GM12864 (cell line): Measurements from ENCODE around the gene ATXN10.

Experiments used
- DNase-seq: peaks from one replicate; pipeline ENCODE4 v3.0.0-alpha.2; 2011; ENCODE audit warnings: low read depth
- H3K4me3 ChIP-seq: 2 replicates; pipeline ENCODE4 v1.5.1; 2011; ENCODE audit warnings: mild to moderate bottlenecking, low read depth, low read length, control low read depth
- TF ChIP-seq, protein P1 (sequence below): IDR thresholded peaks from 2 replicates; pipeline ENCODE4 v1.5.1; 2011; ENCODE audit warnings: low read depth, mild to moderate bottlenecking, moderate library complexity, low read length, control low read depth, inconsistent platforms; ENCODE audit errors: missing control alignments

Gene ATXN10

GRCh38 chr22:45870011-45870410 is 198.4 kb downstream of the ATXN10 start:
- no peak overlapping the region for H3K4me3 ChIP-seq
- DNase-seq, result no peak
- TF ChIP-seq, protein P1, sequence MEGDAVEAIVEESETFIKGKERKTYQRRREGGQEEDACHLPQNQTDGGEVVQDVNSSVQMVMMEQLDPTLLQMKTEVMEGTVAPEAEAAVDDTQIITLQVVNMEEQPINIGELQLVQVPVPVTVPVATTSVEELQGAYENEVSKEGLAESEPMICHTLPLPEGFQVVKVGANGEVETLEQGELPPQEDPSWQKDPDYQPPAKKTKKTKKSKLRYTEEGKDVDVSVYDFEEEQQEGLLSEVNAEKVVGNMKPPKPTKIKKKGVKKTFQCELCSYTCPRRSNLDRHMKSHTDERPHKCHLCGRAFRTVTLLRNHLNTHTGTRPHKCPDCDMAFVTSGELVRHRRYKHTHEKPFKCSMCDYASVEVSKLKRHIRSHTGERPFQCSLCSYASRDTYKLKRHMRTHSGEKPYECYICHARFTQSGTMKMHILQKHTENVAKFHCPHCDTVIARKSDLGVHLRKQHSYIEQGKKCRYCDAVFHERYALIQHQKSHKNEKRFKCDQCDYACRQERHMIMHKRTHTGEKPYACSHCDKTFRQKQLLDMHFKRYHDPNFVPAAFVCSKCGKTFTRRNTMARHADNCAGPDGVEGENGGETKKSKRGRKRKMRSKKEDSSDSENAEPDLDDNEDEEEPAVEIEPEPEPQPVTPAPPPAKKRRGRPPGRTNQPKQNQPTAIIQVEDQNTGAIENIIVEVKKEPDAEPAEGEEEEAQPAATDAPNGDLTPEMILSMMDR, result no peak

- no peak overlapping the region for H3K4me3 ChIP-seq
- TF ChIP-seq, protein P1, result no peak
- no peak for DNase-seq
Observed at GRCh38 chr22:45871721-45872120, 200.1 kb downstream of the ATXN10 start.

DNA sequence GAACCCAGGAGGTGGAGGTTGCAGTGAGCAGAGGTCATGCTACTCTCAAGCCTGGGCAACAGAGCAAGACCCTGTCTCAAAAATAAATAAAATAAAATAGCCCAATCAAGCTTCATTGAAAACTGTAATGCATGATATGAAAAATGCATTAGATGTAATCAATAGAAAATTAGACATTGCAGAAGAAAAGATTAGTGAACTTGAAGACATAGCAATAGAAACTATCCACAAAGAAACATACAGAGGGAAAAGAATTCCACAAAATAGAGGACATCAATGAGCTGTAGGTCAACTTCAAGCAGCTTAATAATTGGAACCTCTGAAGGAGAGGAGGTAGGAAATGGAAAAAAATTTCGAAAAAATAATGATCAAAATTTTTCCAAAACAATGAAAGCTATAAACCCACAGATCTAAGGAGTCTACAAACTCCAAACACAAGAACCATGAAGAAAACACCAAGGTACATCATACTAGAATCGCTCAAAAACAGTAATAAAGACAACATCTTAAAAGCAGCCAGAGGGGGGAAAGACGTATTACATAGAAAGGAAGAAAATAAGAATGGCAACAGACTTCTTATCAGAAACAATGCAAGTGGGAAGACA is 201.1 kb downstream of the ATXN10 start:
- no peak overlapping the region for H3K4me3 ChIP-seq
- TF ChIP-seq, protein P1, result no peak
- no peak for DNase-seq

GRCh38 chr22:45876136-45877035 is 204.8 kb downstream of the ATXN10 start:
- TF ChIP-seq, protein P1, result no peak
- no peak overlapping the region for H3K4me3 ChIP-seq
- DNase-seq, result no peak

DNA sequence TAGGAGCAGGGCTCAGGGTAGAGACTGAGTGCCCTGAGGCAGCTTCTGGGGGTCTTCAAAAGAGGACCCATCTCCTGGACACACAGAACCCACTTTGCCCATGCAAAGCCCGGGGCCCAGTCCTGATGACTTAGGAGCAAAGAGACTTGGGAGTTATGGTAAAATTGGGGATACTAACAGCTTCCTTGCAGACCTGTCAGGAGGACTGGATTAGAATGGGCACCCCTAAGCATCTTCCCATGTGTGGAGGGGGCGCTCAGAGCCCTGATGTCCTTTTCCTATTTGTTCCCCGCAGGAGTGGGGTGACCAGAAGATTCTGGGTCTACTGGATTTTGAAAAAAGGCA is 205.4 kb downstream of the ATXN10 start:
- TF ChIP-seq, protein P1, result no peak
- H3K4me3 ChIP-seq, result no peak overlapping the region
- DNase-seq, result no peak

DNA sequence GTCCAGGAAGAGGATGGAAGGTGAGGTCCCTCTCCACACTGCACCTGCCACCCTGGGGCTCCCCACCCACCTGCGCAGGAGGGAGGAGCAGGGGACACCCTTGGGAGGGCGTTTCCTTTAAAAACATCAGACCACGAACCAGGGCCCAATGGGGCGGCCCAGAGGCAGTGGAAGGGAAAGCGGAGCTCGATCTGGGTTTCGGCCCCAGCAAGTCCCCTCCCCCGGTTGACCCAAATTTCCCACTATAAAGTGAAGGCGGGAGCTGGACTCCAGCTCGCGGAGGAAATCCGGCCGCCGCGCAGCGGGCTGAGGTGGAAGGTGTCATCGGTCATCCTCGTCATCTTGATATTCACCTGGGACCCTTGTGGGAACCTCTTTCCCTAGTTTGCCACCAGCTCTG is 206.0 kb downstream of the ATXN10 start:
- TF ChIP-seq, protein P1, result no peak
- H3K4me3 ChIP-seq, result no peak overlapping the region
- no peak for DNase-seq
